GDM1 (cell line): Measurements from ENCODE around the gene AMOT.

Experiments used
- DNase-seq: peaks from one replicate; lab custom pipeline; 2025; lab: John Stamatoyannopoulos, UW

Gene AMOT

DNA sequence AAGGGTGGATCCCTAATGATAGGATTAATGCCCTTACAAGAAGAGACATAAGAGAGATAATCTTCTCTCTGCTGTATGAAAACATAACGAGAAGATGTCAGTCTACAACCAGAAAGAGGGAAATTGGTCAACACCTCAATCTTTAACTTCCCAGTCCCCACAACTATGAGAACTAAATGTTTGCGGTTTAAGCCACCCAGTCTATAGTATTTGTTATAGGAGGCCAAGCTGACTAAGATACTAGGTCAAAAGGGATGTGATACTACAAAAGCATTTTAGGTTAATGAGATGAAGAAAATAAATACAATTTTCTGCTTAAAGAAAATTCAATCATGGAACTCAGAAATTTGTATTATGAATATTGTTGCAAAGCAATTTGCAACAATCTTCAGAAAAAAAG is 105.5 kb downstream of the AMOT start:
- DNase-seq, result no peak

- peak; percentile 19 for DNase-seq
Observed at GRCh38 chrX:112734290-112734689, 106.3 kb downstream of the AMOT start.

GRCh38 chrX:112731793-112732192 is 108.8 kb downstream of the AMOT start:
- DNase-seq, result no peak
